ENCODE data around the gene FAM78A.

The FAM78A gene

DNA sequence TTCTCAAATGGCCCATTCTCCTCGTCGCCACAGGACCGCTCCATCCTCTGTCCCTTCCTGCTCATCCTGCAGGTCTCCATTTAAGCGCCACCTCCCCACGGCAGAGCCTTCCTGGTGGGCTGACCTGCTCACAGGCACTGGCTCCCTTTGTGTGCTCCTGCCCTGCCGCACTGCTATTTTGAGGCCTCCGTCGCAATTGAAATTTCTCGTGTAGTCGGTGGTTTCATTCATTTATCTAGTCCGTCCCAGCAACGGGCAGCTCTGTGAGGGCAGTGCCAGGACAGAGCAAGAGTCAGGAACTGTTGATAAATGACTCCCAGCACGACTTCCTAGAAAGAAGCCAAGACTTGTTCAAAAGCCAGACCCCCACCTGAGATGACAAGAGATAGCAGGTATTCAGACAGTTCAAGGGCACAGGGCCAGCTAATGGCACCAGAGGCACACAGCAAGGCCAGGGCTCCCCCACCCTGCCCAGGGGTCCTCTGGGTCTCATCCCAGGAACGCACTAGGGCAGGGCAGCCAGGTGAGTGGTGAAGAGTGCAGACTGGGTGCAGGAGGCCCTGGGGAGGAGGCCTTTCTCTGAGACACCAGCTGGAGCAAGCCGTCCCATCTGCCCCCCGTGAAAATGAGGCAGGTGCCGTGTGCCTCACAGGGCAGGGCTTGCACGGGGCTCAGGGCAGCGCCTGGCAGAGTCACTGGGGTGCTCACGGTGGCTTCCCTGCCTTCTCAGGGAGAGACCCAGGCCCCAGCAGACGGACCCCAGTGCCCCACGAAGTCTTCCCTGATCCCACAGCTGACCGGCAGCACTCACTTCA lies 36.9 kb downstream of the FAM78A start:
- DNase-seq (ENCODE audit: low read depth, low spot score): no peak

DNA sequence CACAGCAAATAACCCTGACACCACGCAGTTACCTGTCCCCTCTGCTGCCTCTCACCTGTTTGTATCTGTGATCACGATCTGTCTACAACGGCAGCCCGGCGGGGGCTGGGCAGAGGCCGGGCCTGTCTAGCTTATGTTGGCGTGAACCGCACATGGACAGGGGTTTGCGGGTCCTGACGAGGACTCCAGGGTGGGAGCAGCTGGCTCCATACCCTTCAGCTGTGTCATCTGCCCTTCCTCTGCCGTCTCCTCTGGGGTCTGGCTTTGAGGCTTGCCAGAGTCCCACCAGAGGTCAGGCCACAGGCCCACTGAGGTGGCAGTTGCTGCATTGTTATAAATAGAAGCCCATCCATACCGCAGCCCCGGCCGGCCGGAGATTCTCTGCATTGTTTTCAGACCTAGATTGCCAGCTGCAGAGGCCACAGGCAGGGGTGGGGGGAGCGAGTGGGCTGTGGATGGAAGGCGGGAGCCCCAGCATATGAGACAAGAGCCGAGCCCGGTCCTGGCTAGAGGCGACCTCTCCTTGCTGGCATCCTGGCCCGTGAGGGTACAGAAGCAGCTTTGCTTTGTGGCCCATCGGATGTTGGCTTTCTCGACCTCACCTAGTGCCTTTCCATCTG lies 37.8 kb downstream of the FAM78A start:
- no peak for DNase-seq (ENCODE audit: low read depth, low spot score)

DNA sequence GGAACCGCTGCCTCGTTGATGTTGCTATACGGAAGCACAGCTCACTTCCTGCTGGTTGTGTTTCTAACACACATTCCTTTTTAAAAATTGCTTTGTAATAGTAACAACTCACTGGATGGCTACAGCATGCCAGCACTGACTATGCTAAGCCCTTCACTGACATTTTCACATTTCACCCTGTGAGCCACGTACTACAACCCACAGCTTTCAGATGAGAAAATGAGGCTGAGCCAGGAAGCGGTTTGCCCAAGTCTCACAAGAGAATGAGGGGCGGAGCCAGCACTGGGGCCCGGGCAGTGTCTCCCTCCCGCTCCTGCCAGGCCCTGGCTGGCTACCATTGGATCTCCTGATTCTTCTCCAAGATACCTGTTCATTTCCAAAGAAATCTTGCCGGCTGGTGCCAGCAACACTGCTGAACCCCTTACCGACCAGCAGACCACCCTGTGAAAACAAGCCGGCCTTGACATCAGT lies 38.3 kb downstream of the FAM78A start:
- DNase-seq (ENCODE audit: low read depth, low spot score): no peak

DNA sequence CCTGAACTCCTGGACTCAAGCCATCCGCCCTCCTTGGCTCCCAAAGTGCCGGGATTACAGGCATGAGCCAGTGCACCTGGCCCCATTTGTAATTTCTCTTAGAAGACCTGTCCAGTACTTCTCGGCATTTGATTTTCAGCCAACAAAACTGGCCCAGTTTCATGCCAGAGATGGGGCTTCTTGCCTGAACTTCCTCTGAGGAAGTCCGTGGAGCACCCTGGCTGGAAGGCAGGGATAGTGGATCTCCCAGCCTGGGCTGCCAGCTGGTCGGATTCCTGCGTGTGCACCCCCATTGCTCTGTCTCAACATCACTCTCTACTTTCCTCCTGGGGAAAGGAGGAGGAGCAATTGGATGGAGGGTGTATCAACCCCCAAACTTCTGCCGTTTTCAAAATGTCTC lies 39.0 kb downstream of the FAM78A start:
- DNase-seq (ENCODE audit: low read depth, low spot score): no peak

DNA sequence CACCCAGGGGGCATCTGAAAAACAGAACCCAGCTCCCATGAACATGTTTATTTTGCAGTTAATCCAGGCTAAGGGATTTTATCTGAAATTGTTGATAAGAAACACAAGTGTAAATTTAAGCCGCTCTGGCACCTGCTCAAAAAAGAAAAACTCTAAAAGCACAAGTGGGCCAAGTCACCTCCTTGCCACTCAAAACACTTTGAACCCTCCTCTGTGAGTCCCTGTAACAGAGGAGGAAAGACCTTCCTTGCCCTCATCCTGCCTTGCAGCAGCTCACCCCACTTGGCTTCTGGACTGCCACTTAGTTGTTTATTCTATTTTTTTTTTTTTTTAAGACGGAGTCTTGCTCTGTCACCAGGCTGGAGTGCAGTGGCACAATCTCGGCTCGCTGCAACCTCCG lies 39.5 kb downstream of the FAM78A start:
- DNase-seq (ENCODE audit: low read depth, low spot score): no peak

DNA sequence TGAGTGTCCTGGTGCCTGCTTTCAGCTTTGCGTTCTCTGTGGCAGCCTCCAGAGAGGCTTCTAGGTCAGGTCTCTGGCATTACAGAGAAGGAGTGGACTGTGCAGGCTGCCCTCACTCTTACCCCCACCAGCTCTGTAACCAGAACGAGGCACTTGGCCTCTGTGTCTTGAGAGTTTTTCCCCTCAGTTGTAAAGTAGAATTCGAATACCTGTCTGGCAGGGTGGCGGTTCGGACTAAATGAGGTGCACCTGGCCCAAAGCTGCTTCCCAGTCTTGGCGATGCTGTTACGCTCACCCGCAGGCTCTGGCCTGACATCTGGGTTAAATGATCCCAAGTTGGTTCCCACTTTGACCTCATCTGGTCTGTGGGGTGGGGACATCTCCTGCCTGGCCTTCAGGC lies 40.1 kb downstream of the FAM78A start:
- DNase-seq (ENCODE audit: low read depth, low spot score): no peak

DNA sequence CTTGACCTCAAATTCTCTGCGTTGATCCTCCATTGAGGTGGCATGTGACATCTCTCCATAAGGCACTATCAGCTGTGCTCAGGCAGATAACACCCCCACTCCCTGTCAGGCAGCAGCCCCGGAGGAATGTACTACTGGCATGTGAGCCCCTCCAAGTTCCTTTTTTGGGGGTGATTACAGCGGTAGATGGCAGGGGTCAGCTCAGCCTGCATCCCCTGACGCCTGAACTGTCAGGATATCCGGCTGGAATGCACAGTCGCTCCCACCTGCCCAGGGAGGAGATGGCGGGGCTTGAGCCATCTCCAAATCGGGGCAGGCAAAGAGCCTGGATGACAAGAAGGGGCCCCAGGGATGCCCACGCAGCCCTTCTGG lies 40.8 kb downstream of the FAM78A start:
- no peak for DNase-seq (ENCODE audit: low read depth, low spot score)

DNA sequence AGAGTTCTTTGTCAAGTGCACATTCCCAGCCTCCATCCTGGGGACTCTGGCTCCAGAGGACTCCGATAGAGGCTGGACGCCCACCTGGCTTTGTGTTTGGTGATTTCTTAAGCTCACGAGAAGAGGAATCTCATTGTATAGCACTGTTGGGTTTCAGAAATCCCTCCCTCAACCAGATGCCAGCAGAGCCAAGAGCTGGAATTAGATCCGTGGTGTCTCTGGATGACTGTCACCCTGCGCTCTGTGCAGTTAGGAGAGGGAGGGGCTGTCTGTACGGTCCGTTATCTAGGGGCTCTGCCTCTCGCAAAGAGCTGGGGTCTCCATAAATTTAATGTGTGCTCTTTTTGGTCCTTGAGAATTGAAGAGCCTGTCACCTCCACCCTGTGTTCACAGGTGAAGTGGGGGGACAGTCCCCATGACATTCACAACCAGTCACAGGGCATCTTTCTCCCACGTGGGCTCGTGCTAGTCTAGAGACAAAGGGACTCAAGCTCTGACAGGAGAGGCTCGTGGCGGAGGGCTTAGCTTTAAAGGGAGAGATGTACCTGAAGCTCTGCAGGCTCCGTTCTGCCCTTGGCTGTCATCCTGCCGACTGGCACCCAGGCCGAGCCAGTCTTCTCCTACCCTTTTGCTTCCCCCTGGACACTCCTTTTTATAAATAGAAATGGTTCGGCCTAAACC lies 41.4 kb downstream of the FAM78A start:
- no peak for DNase-seq (ENCODE audit: low read depth, low spot score)

DNA sequence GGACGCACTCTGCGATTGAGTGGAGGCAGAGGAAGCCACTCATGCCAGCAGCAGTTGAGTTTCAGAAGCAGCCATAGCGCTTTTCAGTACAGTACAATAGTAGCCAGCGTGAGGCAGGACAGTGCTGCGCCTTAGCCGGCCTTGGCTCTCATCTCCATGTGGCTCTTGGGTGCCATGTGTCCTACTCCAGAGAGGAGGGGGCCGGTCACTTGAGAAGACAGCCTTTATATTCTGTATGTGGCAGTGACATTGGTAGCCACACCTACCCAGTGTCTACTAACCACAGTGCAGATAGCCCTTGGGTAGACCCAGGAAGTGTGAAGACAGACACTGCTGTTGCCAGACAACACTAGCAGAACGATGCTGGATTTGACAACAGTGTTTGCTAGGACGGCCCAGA lies 42.3 kb downstream of the FAM78A start:
- DNase-seq (ENCODE audit: low read depth, low spot score): no peak

DNA sequence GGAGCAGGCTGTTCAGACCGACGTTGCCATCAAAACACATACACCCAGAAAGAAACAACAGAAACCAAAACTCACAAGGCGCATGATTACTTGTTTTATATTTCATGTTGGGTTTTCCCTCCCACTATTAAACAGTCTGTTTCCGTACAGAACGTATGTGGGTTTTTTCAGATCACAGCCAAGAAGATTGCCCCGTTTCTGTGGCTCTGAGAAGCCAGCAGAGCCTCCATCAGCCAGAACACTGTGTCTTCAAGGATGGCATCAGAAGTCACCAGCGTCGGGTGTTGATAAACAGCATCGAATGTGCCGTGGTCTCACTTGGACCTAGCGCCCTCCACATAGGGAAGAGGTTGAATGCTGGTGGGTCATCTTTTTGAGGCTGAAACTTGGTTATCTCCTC lies 42.8 kb downstream of the FAM78A start:
- no peak for DNase-seq (ENCODE audit: low read depth, low spot score)

DNA sequence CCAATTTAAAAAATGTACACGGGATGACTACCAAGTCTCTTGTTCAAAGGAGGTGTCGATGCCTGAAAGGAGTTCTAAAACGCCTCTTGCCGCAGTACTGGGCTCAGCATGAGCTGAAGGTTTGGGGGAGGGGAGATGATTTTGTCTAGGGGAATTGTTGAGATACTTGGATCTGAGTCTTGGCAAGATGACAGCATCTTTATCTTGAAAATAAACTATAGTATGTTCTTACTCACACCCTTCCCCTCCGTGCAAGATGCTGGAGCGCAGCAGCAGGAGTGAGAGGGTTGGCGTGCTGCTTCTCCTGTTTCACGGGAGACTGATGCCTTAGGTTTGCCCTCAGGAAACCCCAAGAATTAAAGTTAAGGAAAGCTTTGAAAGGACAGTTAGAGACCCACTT lies 47.3 kb downstream of the FAM78A start:
- DNase-seq (ENCODE audit: low read depth, low spot score): no peak

DNA sequence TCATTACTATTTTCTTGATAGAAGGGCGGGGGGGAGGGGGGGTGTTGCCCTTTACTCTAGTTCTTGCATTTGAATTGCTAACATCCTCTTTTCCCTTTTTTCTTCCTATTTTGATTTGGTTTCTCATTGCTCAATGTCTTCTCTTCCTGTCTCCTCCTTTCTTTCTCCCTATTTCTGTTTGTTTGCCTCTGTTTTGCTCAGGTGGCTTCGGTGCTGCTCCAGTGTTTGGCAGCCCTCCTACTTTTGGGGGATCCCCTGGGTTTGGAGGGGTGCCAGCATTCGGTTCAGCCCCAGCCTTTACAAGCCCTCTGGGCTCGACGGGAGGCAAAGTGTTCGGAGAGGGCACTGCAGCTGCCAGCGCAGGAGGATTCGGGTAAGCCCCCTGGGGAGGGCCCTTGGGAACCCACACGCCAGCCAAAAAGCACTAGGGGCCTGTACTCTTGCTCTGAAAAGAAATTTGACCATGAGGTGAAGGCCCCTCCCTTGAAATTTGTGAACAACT lies 48.3 kb downstream of the FAM78A start:
- no peak for DNase-seq (ENCODE audit: low read depth, low spot score)

DNA sequence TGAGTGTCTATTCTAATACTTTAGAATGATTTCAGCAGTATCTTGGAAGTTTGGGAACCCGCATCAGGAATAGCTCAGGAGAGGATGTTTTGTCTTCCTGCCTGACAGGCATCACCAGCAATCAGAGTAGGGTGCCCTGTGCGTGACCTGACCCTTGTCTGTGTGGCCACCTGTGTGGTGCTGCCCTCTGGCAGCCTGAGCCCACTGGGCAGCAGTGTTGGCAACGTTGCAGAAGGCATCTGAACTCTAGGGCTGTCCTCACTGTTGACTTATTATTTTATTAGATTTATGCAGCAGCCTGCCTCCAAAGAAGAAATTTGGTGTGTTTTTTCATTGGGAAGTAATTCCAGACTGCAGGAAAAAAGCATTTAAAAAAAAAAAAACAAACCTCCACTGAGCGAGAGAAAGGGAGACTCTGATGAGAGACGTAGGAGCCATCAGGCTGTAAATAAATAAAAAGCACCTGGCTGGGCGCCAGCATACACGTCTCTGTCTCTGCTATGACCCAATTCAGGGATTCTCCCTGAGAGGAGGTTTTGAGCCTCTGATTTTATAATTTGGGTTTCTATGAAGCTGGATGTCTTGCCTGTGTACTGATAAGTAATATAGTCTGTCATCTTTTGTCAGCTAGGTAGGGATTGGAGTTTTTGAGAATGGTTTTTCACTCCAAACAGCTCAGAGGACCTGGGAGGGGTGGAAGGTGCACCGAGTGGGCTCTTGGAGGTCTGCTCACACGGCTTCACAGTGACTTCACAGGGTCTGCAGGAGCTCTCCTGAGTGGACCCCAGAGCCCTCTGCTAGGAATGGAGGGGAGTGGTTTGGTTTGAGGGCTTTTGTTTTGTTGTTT lies 49.0 kb downstream of the FAM78A start:
- no peak for DNase-seq (ENCODE audit: low read depth, low spot score)

DNA sequence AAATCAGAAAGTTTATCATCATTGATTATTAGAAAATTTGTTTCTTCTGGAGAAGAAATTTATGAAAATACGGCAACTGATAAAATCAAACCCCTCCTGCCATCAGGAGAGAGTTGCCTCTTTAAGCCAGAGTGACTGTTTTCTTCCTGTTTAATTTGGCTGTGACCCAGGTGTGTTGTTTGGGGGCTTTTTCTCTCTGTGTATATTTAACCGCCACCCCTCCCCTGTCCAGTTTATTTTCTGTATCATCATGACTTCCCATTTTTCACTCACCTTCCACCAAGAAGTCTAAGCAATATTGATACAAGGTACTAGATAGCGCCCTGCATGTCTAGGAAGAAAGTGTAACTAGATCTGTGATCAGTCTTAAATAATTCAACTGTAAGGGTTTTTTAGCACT lies 50.1 kb downstream of the FAM78A start:
- no peak for DNase-seq (ENCODE audit: low read depth, low spot score)

DNA sequence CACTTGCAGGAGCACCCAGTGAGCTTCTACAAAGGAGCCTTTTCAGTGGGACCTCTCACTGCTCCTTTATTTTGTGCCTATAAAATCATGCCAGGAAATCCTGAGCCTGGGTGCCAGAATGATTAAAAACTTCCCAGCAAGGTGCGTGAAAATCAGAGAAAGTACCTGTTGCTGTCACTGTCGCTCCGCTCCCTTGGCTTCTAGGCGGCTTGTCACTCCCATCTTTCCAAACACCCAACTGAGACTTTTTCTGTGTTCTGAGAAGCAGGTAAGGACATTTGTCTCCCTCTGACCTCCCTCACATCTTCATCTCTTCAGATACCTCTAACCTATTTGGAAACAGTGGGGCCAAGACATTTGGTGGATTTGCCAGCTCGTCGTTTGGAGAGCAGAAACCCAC lies 53.9 kb downstream of the FAM78A start:
- DNase-seq (ENCODE audit: low read depth, low spot score): no peak

DNA sequence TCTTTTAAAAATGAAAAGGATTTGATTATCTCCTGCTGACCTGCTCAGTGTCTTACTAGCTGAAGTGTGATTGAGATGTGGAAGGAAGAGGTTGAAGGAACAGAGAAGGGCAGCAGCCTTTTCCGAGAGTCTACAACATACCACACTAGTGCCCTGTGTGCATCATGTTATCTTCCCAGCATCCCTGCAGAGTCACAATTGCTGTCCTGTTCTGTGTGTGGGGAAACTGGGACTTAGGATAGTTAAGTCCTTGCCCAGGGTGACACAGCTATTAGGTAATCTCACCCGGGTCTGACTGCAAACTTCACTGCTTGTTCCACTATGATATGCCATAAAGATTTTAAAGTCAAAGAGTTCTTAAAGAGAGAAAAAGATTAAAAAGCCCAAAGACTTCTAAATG lies 55.8 kb downstream of the FAM78A start:
- DNase-seq (ENCODE audit: low read depth, low spot score): no peak

DNA sequence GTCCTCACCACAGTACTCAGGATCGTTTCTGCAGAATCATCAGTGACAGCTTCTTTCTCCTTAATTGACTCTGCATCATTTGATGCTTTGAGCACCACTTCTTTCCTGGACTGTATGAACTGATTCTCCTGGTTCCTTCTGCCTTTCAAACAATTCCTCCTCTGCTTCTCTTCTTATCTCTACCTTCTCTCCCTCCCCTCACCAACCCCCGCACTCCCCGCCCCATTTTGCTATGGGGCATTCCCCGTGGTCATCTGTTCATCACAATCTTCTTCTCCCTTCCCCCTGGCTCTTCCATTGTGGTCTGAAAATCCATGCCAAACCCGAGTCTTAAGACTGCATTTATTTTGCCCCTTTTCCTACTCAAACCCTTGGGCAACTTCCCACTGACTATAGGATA lies 57.9 kb downstream of the FAM78A start:
- no peak for DNase-seq (ENCODE audit: low read depth, low spot score)

DNA sequence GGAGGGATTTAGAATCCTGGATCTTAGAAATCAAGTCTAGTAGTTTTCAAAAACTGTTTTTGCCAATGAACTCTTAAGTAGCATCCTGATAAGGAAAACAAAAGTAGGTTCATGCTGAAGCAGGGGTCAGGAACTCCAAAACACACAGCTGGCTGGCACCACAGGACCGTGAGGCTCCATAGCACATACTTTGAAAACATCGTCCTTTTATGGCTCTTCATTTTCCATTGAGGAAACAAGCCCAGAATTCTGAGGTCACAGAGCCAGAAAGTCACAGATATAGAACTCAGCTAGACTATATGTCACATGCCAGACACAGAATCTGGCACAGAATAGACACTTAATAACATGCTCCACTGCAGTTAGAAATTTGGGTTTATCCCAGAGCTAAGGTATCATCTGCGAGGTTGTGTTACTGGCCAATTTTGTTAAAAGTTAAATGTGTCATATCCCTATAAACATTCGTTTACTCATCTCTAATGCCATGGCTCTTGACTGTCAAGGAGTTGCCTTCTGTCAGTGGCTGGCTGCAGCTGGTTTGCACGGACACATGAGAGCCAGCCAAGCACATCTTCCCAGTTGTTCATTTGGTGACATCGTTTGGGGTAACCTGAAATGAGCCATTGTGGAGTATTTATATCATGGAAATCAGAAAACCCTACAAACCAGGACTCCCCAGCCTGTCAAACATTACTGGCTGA lies 58.8 kb downstream of the FAM78A start:
- DNase-seq (ENCODE audit: low read depth, low spot score): no peak

DNA sequence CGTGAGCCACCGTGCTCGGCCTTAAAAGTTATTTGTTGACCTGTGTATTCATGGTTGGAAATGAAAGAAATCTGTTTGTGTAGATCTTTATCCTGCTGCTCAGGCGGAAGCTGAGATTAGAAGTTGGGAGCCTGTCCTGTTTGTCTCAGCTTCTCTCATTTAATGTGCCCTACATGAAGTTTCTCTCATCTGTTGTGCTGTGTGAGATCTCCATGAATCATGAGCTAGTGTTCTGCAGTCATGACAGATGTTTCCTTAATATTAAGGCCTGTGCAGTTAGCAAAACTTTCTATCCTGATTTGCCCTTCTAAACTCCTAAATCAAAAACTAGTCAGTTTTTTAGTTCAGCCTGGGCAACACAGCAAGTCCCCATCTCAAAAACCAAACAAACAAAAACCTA lies 59.5 kb downstream of the FAM78A start:
- no peak for DNase-seq (ENCODE audit: low read depth, low spot score)

DNA sequence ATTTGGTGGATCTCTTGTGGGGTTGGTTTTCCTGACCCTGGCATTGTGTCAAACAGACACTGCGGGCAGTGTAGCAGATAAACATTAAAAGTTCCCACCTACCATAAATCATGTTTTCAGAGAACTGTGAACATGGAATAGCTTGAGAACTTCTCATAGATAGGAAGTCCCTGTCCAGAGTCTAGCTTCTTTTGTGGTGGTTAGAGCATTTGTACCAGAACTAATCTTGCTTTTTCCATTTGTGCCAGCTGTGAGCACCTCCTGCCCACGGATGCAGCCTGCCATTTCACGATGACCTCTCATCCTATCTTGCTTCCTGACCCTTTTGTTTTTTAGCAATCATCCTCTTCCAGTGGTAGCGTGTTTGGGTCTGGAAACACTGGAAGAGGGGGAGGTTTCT lies 61.4 kb downstream of the FAM78A start:
- DNase-seq (ENCODE audit: low read depth, low spot score): no peak

DNA sequence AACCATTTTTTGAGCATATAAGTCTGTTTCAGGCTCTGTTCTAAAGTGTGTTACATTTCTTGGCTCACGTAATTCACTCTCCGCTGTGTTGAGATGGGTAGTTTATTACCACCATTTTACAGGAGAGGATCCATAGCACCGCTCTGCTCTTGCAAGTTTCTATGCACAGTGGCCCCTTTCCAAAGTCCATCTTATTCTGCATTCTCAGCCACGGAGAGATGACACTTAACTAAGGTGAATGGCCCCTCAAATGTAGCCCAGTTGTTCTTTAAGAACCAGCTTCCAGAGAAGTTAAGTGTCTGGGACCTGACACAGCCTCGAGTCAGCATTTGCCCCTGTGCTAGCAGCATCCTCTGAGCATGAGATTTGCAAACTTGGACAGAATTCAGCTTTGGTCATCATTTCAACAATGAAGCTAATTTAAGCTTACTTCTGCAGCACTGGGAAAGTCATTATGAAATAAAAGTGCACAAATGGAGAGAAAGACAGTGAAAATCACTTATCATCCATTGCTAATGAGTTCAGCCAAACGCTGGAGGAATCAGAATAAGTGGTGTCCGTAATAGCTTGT lies 61.9 kb downstream of the FAM78A start:
- no peak for DNase-seq (ENCODE audit: low read depth, low spot score)

All from iPS DF 19.7 (cell line).